ENCODE measurements around the gene ANKRD23.
"Not testable (repeated sequence)": the region's sequence is repeated elsewhere in the genome, so short reads cannot be mapped to it uniquely, and the experiment has no call there.

The ANKRD23 gene

DNA sequence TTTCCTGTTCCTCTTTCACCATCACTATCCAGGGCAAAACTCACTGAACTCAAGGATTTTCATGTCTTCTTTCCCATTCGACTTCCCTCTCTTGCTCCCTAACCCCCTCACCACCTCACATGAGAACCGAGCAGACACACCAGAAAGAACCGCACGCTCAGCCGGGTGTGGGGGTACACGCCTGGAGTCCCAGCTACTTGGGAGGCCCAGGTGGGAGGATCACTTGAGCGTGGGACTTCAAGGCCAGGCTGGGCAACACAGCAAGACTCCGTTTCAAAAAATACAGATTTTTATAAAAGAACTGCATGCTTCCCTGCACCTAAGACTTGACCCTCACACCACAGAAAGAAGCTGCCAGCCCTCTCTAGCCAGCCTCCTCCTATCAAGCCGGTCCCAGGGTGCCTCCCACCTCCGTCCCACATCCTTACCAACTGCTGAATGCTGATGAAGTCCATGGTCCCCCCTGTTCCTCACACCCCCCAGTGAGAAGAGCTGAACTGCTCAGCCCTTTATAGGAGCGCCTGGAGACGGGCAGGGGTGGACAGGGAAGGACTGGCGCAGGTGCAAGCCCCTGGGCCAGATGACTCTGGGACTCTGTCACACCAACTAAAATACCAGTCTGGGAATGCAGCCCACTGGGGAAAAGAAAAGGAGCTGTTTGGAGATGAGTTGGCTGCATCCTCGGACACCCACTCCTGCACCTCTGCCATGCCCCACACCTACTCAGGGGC is at the start of gene ANKRD23:
ANKRD23 (minus strand) TSS at position 484 of the 731 bp plus-strand sequence; CDS start at position 455, 29 bp downstream.
- no peak within 1 kb of the TSS for H3K9ac ChIP-seq
- no peak within 1 kb of the TSS for H3K4me3 ChIP-seq (IDR thresholded peaks at IDR 0.05; ENCODE audit: insufficient read depth, low read depth, low read length)
- no peaks in the 10 kb centered on the region for H4K20me1 ChIP-seq (ENCODE audit: insufficient read depth)
- H2AFZ ChIP-seq (ENCODE audit: low read depth) = no peak within 1 kb of the TSS
- H3K4me2 ChIP-seq = no peak within 1 kb of the TSS
- H3K4me1 ChIP-seq (ENCODE audit: low read depth, poor library complexity, severe bottlenecking) = peaks cover 81% of the 10 kb centered on the region
- peaks cover 3% of the 10 kb centered on the region; the same call in 1 of the 2 replicates for H3K36me3 ChIP-seq (ENCODE audit: insufficient read depth)
- peak within 1 kb of the TSS; percentile 26; the same call in 1 of the 2 replicates for H3K27ac ChIP-seq
- TF ChIP-seq, protein P1, sequence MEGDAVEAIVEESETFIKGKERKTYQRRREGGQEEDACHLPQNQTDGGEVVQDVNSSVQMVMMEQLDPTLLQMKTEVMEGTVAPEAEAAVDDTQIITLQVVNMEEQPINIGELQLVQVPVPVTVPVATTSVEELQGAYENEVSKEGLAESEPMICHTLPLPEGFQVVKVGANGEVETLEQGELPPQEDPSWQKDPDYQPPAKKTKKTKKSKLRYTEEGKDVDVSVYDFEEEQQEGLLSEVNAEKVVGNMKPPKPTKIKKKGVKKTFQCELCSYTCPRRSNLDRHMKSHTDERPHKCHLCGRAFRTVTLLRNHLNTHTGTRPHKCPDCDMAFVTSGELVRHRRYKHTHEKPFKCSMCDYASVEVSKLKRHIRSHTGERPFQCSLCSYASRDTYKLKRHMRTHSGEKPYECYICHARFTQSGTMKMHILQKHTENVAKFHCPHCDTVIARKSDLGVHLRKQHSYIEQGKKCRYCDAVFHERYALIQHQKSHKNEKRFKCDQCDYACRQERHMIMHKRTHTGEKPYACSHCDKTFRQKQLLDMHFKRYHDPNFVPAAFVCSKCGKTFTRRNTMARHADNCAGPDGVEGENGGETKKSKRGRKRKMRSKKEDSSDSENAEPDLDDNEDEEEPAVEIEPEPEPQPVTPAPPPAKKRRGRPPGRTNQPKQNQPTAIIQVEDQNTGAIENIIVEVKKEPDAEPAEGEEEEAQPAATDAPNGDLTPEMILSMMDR (conservative IDR thresholded peaks at IDR 0.05; ENCODE audit: low read depth, low read length) = no peak
- peaks cover 12% of the 10 kb centered on the region; the same call in 1 of the 2 replicates for H3K79me2 ChIP-seq (ENCODE audit: insufficient read depth, low read depth)
- no peaks in the 10 kb centered on the region for H3K27me3 ChIP-seq (ENCODE audit: insufficient read depth, low read depth)

DNA sequence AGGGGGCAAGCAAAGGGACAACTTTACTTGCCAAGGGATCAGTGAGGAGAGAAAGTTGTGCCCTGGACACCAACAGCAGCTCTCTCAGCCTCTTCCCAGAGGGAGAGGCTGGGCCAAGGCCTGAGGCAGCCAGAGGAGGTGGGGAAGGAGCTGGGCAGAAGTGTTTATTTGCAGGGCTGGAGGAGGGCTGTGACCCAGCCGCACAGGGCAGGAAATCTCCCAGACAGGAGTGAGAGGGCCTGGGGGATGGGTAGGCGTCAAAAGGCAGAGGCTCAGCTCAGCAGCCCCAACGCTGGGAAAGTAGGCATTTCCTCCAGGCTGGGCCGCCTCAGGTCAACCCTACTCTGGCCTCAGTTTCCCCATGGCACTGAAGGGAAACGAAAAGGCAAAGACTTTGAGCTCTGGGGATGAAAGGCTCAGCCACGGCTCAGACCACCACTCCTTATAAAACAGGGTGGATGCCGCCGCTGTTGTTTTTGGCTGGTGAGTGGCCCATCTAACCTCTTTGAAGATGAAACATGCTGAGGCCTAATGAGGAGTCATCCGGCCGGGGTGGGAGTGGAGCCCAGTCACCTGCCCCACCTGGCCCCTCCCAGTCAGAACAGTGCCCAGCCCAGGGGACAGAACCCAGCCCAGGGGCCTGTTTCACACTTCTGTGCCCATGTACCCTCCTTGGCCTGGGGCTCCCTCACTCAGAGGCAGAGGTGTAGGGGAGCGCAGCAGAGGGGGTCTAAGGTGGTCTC is 47.9 kb upstream of the ANKRD23 start:
- Histone ChIP-seq H4K20me1 (ENCODE audit: insufficient read depth) (no peaks in the 10 kb centered on the region), H3K79me2 (ENCODE audit: insufficient read depth, low read depth) (no peaks in the 10 kb centered on the region), H3K4me1 (ENCODE audit: low read depth, poor library complexity, severe bottlenecking) (peaks cover 13% of the 10 kb centered on the region), H3K4me2 (no peak overlapping the region), H3K36me3 (ENCODE audit: insufficient read depth) (no peaks in the 10 kb centered on the region), H3K4me3 (IDR thresholded peaks at IDR 0.05; ENCODE audit: insufficient read depth, low read depth, low read length) (no peak overlapping the region), H3K27ac (no peak overlapping the region), H2AFZ (ENCODE audit: low read depth) (no peak overlapping the region), H3K27me3 (ENCODE audit: insufficient read depth, low read depth) (no peaks in the 10 kb centered on the region), H3K9ac (no peak overlapping the region)
- TF ChIP-seq, protein P1 (conservative IDR thresholded peaks at IDR 0.05; ENCODE audit: low read depth, low read length) = no peak

DNA sequence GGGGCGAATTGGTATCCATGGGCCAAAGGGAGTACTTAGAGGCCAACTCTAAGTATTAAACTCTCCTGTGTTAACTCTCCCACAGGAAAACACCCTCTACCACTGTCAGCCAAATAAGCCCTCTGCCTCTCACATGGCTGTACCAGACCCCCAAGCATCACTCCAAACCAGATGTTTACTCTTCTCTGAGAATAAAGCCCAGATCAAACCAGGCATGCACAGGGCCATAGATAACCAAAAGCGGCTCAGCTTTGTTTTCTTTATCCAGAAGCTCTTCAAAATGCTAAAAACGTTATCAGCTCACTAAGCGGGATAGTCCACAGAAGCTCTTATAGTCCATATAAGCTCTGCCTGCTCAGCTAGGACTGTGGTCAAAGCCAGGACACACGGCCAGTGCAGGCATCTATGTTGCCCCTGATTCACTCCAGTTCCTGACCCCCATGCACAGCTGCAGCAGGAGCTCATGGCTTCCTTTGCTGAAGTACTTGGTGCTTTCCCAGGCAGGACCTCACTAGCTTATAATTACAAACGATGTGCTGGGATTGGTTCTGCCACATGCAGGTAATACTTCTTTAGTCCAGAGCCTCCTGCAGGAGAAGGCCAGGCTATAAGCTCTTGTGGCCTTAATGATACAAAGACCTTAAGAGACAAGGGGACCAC is 47.0 kb upstream of the ANKRD23 start:
- TF ChIP-seq, protein P1 (conservative IDR thresholded peaks at IDR 0.05; ENCODE audit: low read depth, low read length) = no peak
- Histone ChIP-seq H2AFZ (ENCODE audit: low read depth) (no peak overlapping the region), H3K9ac (no peak overlapping the region), H3K27me3 (ENCODE audit: insufficient read depth, low read depth) (no peaks in the 10 kb centered on the region), H3K4me2 (no peak overlapping the region), H3K79me2 (ENCODE audit: insufficient read depth, low read depth) (no peaks in the 10 kb centered on the region), H3K4me1 (ENCODE audit: low read depth, poor library complexity, severe bottlenecking) (peaks cover 10% of the 10 kb centered on the region), H3K36me3 (ENCODE audit: insufficient read depth) (no peaks in the 10 kb centered on the region), H4K20me1 (ENCODE audit: insufficient read depth) (no peaks in the 10 kb centered on the region), H3K27ac (no peak overlapping the region), H3K4me3 (IDR thresholded peaks at IDR 0.05; ENCODE audit: insufficient read depth, low read depth, low read length) (no peak overlapping the region)

DNA sequence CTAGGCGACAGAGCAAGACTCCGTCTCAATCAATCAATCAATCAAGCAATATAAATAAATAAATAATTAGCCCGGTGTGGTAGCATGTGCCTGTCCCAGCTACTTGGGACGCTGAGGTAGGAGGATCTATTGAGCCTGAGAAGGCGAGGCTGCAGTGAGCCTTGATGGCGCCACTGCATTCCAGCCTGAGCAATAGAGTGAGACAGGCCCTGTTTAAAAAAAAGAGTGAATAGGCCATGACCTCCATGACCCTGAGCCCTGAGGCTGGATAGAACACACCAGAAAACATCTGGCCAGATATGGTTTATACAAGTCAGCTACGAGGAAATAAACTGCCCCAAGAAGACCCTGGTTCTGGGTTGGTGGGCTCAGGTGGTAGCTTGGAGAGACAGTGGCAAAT is 46.4 kb upstream of the ANKRD23 start:
- no peaks in the 10 kb centered on the region for H4K20me1 ChIP-seq (ENCODE audit: insufficient read depth)
- H3K4me3 ChIP-seq (IDR thresholded peaks at IDR 0.05; ENCODE audit: insufficient read depth, low read depth, low read length) = no peak overlapping the region
- H3K27me3 ChIP-seq (ENCODE audit: insufficient read depth, low read depth) = no peaks in the 10 kb centered on the region
- TF ChIP-seq, protein P1 (conservative IDR thresholded peaks at IDR 0.05; ENCODE audit: low read depth, low read length) = no peak
- no peaks in the 10 kb centered on the region for H3K36me3 ChIP-seq (ENCODE audit: insufficient read depth)
- H3K9ac ChIP-seq = no peak overlapping the region
- H3K4me2 ChIP-seq = no peak overlapping the region
- peaks cover 4% of the 10 kb centered on the region for H3K4me1 ChIP-seq (ENCODE audit: low read depth, poor library complexity, severe bottlenecking)
- H3K27ac ChIP-seq = no peak overlapping the region
- H2AFZ ChIP-seq (ENCODE audit: low read depth) = no peak overlapping the region
- H3K79me2 ChIP-seq (ENCODE audit: insufficient read depth, low read depth) = no peaks in the 10 kb centered on the region

DNA sequence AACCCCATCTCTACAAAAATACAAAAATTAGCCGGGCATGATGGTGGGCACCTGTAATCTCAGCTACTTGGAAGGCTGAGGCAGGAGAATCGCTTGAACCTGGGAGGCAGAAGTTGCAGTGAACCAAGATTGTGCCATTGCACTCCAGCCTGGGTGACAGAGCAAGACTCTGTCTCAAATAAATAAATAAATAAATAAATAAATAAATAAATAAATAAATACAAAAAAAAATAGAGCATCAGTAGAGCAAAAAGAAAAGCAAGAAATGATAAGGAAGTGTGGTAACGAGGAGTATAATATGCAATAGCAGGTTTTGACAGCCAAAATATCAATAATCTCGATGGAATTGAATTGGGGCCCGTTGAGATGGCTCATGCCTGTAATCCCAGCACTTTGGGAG is 45.7 kb upstream of the ANKRD23 start:
- not testable (repeated sequence) for H3K4me1 ChIP-seq (ENCODE audit: low read depth, poor library complexity, severe bottlenecking); H3K27ac ChIP-seq; H3K4me2 ChIP-seq; H4K20me1 ChIP-seq (ENCODE audit: insufficient read depth); H3K79me2 ChIP-seq (ENCODE audit: insufficient read depth, low read depth); H3K4me3 ChIP-seq (IDR thresholded peaks at IDR 0.05; ENCODE audit: insufficient read depth, low read depth, low read length); H3K36me3 ChIP-seq (ENCODE audit: insufficient read depth); H2AFZ ChIP-seq (ENCODE audit: low read depth); H3K27me3 ChIP-seq (ENCODE audit: insufficient read depth, low read depth); H3K9ac ChIP-seq

Data from KMS-11 (cell line).